H9 (cell line): ENCODE measurements around the gene CDKN2C. TPM values are rescaled to one million over a fixed set of nuclear protein-coding genes. Genes with fewer than 3 reads are reported as not detected.

Experiments
- DNase-seq: peaks from one replicate; pipeline ENCODE4 v3.0.0-alpha.2; 2017
- H2AFZ ChIP-seq: one replicate; pipeline ENCODE4 v1.6.1; 2013; ENCODE audit warnings: mild to moderate bottlenecking, low read length, control low read depth, moderate library complexity
- H2AK5ac ChIP-seq: 2 replicates; pipeline ENCODE4 v1.6.1; 2013; ENCODE audit warnings: low read length, control low read depth, mixed read lengths; ENCODE audit not compliant: insufficient read length
- H2BK120ac ChIP-seq: one replicate; pipeline ENCODE4 v1.6.1; 2013; ENCODE audit warnings: low read depth, mild to moderate bottlenecking, low read length, control low read depth, inconsistent platforms; ENCODE audit not compliant: poor library complexity, severe bottlenecking
- H2BK12ac ChIP-seq: 2 replicates; pipeline ENCODE4 v1.6.1; 2013; ENCODE audit warnings: low read length, control low read depth, mixed read lengths, low read depth; ENCODE audit not compliant: insufficient read length
- H2BK15ac ChIP-seq: 2 replicates; pipeline ENCODE4 v1.6.1; 2013; ENCODE audit warnings: low read depth, low read length, control low read depth
- H2BK20ac ChIP-seq: one replicate; pipeline ENCODE4 v1.6.1; 2013; ENCODE audit warnings: low read depth, mild to moderate bottlenecking, low read length, control low read depth, inconsistent platforms; ENCODE audit not compliant: poor library complexity, severe bottlenecking
- H2BK5ac ChIP-seq: 2 replicates; pipeline ENCODE4 v1.6.1; 2013; ENCODE audit warnings: low read length, control low read depth, mixed read lengths; ENCODE audit not compliant: insufficient read length
- H3K14ac ChIP-seq: 2 replicates; pipeline ENCODE4 v1.6.1; 2013; ENCODE audit warnings: low read length, control low read depth; ENCODE audit not compliant: insufficient read depth
- H3K18ac ChIP-seq: 2 replicates; pipeline ENCODE4 v1.6.1; 2013; ENCODE audit warnings: low read depth, mild to moderate bottlenecking, mixed read lengths, low read length, control low read depth; ENCODE audit not compliant: insufficient read length
- H3K23ac ChIP-seq: 2 replicates; pipeline ENCODE4 v1.6.1; 2013; ENCODE audit warnings: low read length, control low read depth, mixed read lengths, low read depth; ENCODE audit not compliant: insufficient read length
- H3K23me2 ChIP-seq: 2 replicates; pipeline ENCODE4 v1.6.1; 2013; ENCODE audit warnings: low read depth, mild to moderate bottlenecking, mixed read lengths, low read length, control low read depth; ENCODE audit not compliant: insufficient read length, poor library complexity, severe bottlenecking
- H3K27ac ChIP-seq: 2 replicates; pipeline ENCODE4 v1.5.1; 2013; ENCODE audit warnings: low read length, control low read depth, mixed read lengths, low read depth; ENCODE audit not compliant: insufficient read length
- H3K27me3 ChIP-seq: 2 replicates; pipeline ENCODE4 v1.6.1; 2013; ENCODE audit warnings: low read length, control low read depth, inconsistent platforms; ENCODE audit not compliant: insufficient read depth
- H3K4ac ChIP-seq: 2 replicates; pipeline ENCODE4 v1.6.1; 2013; ENCODE audit warnings: low read depth, mild to moderate bottlenecking, control low read depth, inconsistent platforms, low read length, moderate library complexity
- H3K4me1 ChIP-seq: 2 replicates; pipeline ENCODE4 v1.6.1; 2013; ENCODE audit warnings: low read length, control low read depth, inconsistent platforms; ENCODE audit not compliant: insufficient read depth
- H3K4me2 ChIP-seq: 2 replicates; pipeline ENCODE4 v1.6.1; 2013; ENCODE audit warnings: low read length, control low read depth, mixed read lengths; ENCODE audit not compliant: insufficient read length, insufficient read depth
- H3K56ac ChIP-seq: 2 replicates; pipeline ENCODE4 v1.6.1; 2013; ENCODE audit warnings: low read depth, mild to moderate bottlenecking, mixed read lengths, low read length, control low read depth; ENCODE audit not compliant: insufficient read length
- H3K79me1 ChIP-seq: 2 replicates; pipeline ENCODE4 v1.6.1; 2013; ENCODE audit warnings: low read depth, mild to moderate bottlenecking, moderate library complexity, low read length, control low read depth, inconsistent platforms; ENCODE audit not compliant: insufficient read depth, poor library complexity, severe bottlenecking
- H3K79me2 ChIP-seq: 2 replicates; pipeline ENCODE4 v1.6.1; 2013; ENCODE audit warnings: low read length, control low read depth, inconsistent platforms; ENCODE audit not compliant: insufficient read depth
- H3K9ac ChIP-seq: 2 replicates; pipeline ENCODE4 v1.6.1; 2013; ENCODE audit warnings: low read length, control low read depth, mixed read lengths; ENCODE audit not compliant: insufficient read length; ENCODE audit errors: extremely low read depth
- H3K9me3 ChIP-seq: one replicate; pipeline ENCODE4 v1.6.1; 2013; ENCODE audit warnings: low read depth, low read length, inconsistent platforms; ENCODE audit not compliant: control insufficient read depth
- H3T11ph ChIP-seq: one replicate; pipeline ENCODE4 v1.6.1; 2013; ENCODE audit warnings: mild to moderate bottlenecking, low read length, control low read depth, inconsistent platforms
- H4K20me1 ChIP-seq: one replicate; pipeline ENCODE4 v1.6.1; 2013; ENCODE audit not compliant: control insufficient read depth, insufficient read length, insufficient read depth
- H4K5ac ChIP-seq: 2 replicates; pipeline ENCODE4 v1.6.1; 2013; ENCODE audit warnings: low read depth, mild to moderate bottlenecking, mixed read lengths, low read length, control low read depth; ENCODE audit not compliant: insufficient read length
- H4K8ac ChIP-seq: replicated peaks from 2 replicates; pipeline ENCODE4 v1.6.1; 2013; ENCODE audit warnings: low read length, control low read depth, mixed read lengths, low read depth; ENCODE audit not compliant: insufficient read length
- H4K91ac ChIP-seq: 2 replicates; pipeline ENCODE4 v1.6.1; 2013; ENCODE audit warnings: low read depth, mild to moderate bottlenecking, moderate library complexity, mixed read lengths, low read length, control low read depth; ENCODE audit not compliant: insufficient read length
- H3K27ac Mint-ChIP-seq, 3 experiments: 2 replicates in 2 of 3; 3 replicates in 1 of 3; pipeline ENCODE4 v1.8.0; 2020 to 2021; ENCODE audit warnings: mixed read lengths in 3 of 3, mild to moderate bottlenecking in 1 of 3, moderate library complexity in 1 of 3
- H3K27me3 Mint-ChIP-seq: 2 replicates; pipeline ENCODE4 v1.8.0; 2021; ENCODE audit warnings: low read depth, mild to moderate bottlenecking, moderate library complexity, mixed read lengths
- H3K36me3 Mint-ChIP-seq, 3 experiments: 2 replicates in 2 of 3; 3 replicates in 1 of 3; pipeline ENCODE4 v1.8.0; 2020 to 2021; ENCODE audit warnings: low read depth in 3 of 3, mixed read lengths in 3 of 3; ENCODE audit not compliant: insufficient read depth in 1 of 3
- H3K4me1 Mint-ChIP-seq, 2 experiments: 2 replicates each; pipeline ENCODE4 v1.8.0; 2020; ENCODE audit warnings: mixed read lengths in 2 of 2
- H3K4me3 Mint-ChIP-seq, 2 experiments: 2 replicates in 1 of 2; 3 replicates in 1 of 2; pipeline ENCODE4 v1.8.0; 2020 to 2021; ENCODE audit warnings: mild to moderate bottlenecking in 2 of 2, mixed read lengths in 2 of 2, moderate library complexity in 1 of 2
- H3K9me3 Mint-ChIP-seq, 2 experiments: 2 replicates in 1 of 2; 3 replicates in 1 of 2; pipeline ENCODE4 v1.8.0; 2020; ENCODE audit warnings: mild to moderate bottlenecking in 2 of 2, mixed read lengths in 2 of 2, moderate library complexity in 1 of 2
- WGBS: extraction: QIAGEN DNeasy Blood & Tissue Kit; methylation state at CpG from one replicate; pipeline ENCODE4 v1.1.7; 2013; ENCODE audit warnings: missing lambda C conversion rate, low lambda C conversion rate, mixed read lengths; ENCODE audit not compliant: insufficient read length; ENCODE audit errors: extremely low coverage; 5-methylcytosine and 5-hydroxymethylcytosine counted together
- total RNA-seq: library from RNA; stranded (reverse); gene quantifications from 2 replicates; pipeline ENCODE4 v1.2.1, GENCODE V29; 2021
- TF ChIP-seq, protein P1 (sequence below): fragments of 200-600 bp; sonication (generic); conservative IDR thresholded peaks from 3 replicates; pipeline ENCODE4 v1.8.0; 2021; ENCODE audit warnings: antibody characterized with exemption, mild to moderate bottlenecking

The CDKN2C gene
- total RNA-seq, 1 experiment from 2014 or later = not detected

DNA sequence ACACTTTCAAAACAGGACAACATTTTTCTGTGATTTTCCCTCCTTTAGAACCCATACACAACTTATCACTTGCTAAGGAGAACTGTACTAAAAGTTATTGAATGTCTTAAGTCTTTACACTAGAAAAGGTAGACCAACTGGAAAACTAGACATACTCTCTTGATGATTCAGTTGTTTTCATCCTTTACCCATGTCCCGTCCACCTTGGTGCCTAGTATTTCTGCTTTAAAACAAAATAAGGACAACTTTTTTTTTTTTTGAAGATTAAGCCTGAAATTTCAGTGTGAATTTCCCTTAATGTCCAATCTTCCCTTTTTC is 4.5 kb downstream of the CDKN2C start:
- no peak overlapping the region for H2BK20ac ChIP-seq
- peaks cover 69% of the 10 kb centered on the region for H3K27me3 ChIP-seq
- H3K27me3 Mint-ChIP-seq = peaks cover 96% of the 10 kb centered on the region

More for the DNA sequence above, 4.5 kb downstream of the CDKN2C start:
- H3K4ac ChIP-seq = no peak overlapping the region
- no peaks in the 10 kb centered on the region for H3K79me1 ChIP-seq
- no peak overlapping the region for H2BK120ac ChIP-seq
- no peak for DNase-seq
- Mint-ChIP-seq H3K27ac (no peak overlapping the region; a peak in 1 of 7 replicates), H3K4me3 (no peak overlapping the region), H3K4me1 (peaks cover 30 to 42% of the 10 kb centered on the region in 2 experiments), H3K9me3 (peaks cover 3% of the 10 kb centered on the region in 2 experiments; a peak in 2 of 5 replicates), H3K36me3 (no peaks in the 10 kb centered on the region; a peak in 1 of 7 replicates)
- TF ChIP-seq, protein P1, sequence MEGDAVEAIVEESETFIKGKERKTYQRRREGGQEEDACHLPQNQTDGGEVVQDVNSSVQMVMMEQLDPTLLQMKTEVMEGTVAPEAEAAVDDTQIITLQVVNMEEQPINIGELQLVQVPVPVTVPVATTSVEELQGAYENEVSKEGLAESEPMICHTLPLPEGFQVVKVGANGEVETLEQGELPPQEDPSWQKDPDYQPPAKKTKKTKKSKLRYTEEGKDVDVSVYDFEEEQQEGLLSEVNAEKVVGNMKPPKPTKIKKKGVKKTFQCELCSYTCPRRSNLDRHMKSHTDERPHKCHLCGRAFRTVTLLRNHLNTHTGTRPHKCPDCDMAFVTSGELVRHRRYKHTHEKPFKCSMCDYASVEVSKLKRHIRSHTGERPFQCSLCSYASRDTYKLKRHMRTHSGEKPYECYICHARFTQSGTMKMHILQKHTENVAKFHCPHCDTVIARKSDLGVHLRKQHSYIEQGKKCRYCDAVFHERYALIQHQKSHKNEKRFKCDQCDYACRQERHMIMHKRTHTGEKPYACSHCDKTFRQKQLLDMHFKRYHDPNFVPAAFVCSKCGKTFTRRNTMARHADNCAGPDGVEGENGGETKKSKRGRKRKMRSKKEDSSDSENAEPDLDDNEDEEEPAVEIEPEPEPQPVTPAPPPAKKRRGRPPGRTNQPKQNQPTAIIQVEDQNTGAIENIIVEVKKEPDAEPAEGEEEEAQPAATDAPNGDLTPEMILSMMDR = no peak
- no peak overlapping the region for H2BK15ac ChIP-seq
- H2AK5ac ChIP-seq = no peak overlapping the region
- 0 out of 2 replicates have a peak, but pooled peaks cover 2% of the 10 kb centered on the region for H3K4me1 ChIP-seq
- H3K23me2 ChIP-seq = peaks cover 10% of the 10 kb centered on the region
- WGBS = no CpG with 5 or more reads among the region's 1 CpG
- no peaks in the 10 kb centered on the region for H3K79me2 ChIP-seq
- no peak overlapping the region for H4K5ac ChIP-seq
- no peak overlapping the region for H3K18ac ChIP-seq
- H3K23ac ChIP-seq = no peak overlapping the region
- no peaks in the 10 kb centered on the region for H4K20me1 ChIP-seq
- no peak overlapping the region for H3K4me2 ChIP-seq
- H2AFZ ChIP-seq = no peak overlapping the region
- no peak overlapping the region for H2BK5ac ChIP-seq
- H3K14ac ChIP-seq = no peak overlapping the region
- no peak overlapping the region for H3T11ph ChIP-seq
- H3K27ac ChIP-seq = no peak overlapping the region
- no peak overlapping the region for H4K8ac ChIP-seq
- H3K9ac ChIP-seq = no peak overlapping the region
- H3K56ac ChIP-seq = no peak overlapping the region
- H4K91ac ChIP-seq = no peak overlapping the region
- H3K9me3 ChIP-seq = no peaks in the 10 kb centered on the region
- H2BK12ac ChIP-seq = no peak overlapping the region
